Panc1 (cell line): ENCODE data around the gene FAM47B.

Source experiments
- POLR2AphosphoS5 ChIP-seq: IDR thresholded peaks from 2 replicates; pipeline ENCODE4 v1.6.1; 2012; ENCODE audit warnings: mild to moderate bottlenecking, low read depth, low read length, moderate library complexity
- TF ChIP-seq, protein P1 (sequence below): fragments of 450-650 bp; IDR thresholded peaks from 2 replicates; pipeline ENCODE4 v1.5.1; 2017; ENCODE audit warnings: mild to moderate bottlenecking
- TF ChIP-seq, protein P2 (sequence below), 2 experiments: IDR thresholded peaks; 2 replicates each; pipeline ENCODE4 v1.6.1; 2011 to 2012; ENCODE audit warnings: low read depth in 2 of 2, control low read depth in 1 of 2, low read length in 1 of 2, mild to moderate bottlenecking in 1 of 2, moderate library complexity in 1 of 2; ENCODE audit not compliant: insufficient read depth in 1 of 2

DNA sequence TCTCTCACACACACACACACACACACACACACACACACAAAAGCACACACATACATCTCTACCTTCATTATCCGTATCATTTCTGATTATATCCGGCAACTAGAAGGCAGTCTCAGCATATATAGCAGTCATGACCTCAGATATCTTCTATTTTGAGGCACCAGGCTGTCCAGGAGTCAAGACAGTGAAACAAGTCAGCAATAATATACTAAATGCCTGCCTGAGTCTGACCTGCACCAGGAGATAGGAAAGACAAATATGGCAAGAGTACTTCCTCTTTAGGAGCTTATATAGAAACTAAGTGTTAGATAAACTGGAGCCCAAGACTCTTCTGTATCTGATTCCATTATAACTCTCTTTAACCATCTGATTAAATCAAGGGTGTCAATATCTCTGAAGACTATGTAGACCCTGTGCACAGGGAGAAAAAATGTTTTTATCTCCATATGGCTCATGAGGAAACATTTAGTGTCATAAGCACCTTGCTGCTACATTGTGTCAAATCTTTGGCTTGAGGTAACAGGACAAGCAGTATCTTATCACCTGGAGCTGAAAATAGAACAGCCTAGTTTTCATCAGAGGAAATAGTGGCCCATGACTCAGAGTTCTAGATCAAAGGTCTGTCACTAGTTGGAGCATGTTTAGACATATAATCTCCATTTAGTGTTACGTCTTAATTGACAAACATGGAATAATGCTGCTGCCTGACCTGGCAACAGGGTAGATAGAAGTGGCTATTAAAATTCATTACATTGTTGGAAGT lies 27.0 kb upstream of the FAM47B start:
- TF ChIP-seq, protein P1, sequence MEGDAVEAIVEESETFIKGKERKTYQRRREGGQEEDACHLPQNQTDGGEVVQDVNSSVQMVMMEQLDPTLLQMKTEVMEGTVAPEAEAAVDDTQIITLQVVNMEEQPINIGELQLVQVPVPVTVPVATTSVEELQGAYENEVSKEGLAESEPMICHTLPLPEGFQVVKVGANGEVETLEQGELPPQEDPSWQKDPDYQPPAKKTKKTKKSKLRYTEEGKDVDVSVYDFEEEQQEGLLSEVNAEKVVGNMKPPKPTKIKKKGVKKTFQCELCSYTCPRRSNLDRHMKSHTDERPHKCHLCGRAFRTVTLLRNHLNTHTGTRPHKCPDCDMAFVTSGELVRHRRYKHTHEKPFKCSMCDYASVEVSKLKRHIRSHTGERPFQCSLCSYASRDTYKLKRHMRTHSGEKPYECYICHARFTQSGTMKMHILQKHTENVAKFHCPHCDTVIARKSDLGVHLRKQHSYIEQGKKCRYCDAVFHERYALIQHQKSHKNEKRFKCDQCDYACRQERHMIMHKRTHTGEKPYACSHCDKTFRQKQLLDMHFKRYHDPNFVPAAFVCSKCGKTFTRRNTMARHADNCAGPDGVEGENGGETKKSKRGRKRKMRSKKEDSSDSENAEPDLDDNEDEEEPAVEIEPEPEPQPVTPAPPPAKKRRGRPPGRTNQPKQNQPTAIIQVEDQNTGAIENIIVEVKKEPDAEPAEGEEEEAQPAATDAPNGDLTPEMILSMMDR = no peak
- TF ChIP-seq, protein P2, sequence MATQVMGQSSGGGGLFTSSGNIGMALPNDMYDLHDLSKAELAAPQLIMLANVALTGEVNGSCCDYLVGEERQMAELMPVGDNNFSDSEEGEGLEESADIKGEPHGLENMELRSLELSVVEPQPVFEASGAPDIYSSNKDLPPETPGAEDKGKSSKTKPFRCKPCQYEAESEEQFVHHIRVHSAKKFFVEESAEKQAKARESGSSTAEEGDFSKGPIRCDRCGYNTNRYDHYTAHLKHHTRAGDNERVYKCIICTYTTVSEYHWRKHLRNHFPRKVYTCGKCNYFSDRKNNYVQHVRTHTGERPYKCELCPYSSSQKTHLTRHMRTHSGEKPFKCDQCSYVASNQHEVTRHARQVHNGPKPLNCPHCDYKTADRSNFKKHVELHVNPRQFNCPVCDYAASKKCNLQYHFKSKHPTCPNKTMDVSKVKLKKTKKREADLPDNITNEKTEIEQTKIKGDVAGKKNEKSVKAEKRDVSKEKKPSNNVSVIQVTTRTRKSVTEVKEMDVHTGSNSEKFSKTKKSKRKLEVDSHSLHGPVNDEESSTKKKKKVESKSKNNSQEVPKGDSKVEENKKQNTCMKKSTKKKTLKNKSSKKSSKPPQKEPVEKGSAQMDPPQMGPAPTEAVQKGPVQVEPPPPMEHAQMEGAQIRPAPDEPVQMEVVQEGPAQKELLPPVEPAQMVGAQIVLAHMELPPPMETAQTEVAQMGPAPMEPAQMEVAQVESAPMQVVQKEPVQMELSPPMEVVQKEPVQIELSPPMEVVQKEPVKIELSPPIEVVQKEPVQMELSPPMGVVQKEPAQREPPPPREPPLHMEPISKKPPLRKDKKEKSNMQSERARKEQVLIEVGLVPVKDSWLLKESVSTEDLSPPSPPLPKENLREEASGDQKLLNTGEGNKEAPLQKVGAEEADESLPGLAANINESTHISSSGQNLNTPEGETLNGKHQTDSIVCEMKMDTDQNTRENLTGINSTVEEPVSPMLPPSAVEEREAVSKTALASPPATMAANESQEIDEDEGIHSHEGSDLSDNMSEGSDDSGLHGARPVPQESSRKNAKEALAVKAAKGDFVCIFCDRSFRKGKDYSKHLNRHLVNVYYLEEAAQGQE (IDR thresholded peaks at IDR 0.05; ENCODE audit: insufficient read depth in 1 of 2, low read depth in 2 of 2, low read length in 1 of 2) = no peak
- no peak for TF ChIP-seq POLR2AphosphoS5
